NCI-H748 (cell line): ENCODE results near the gene COX6B2.

Source experiments
- DNase-seq: peaks from one replicate; lab custom pipeline; 2025; ENCODE audit not compliant: unreplicated experiment; lab: John Stamatoyannopoulos, UW

Gene COX6B2

DNA sequence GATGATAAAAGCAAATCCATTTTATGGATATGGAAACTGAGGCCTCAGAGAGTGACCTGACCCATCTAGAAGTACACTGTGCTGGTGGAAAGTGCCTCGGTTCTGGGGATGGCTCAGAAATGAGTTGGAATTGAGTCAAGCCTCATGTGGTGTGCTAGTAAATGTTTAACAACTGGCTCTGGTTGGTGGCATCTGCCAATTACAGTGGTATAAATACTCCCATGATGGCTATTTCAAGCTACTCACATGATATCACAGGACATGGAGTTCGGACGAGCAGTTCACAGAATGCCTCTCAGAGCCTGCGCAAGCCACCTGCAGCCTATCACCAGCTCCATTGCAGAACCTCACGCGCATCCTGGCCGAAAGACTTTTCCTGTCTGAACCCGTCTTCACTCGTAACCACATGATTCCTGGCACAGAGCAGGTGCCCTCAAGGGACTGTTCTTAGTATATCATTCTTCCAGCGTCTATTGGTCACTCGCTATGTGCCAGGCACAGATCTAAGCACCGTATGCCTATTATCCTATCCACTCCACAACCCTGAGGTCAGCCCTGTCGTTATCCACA lies 38.5 kb downstream of the COX6B2 start:
- DNase-seq, result no peak

DNA sequence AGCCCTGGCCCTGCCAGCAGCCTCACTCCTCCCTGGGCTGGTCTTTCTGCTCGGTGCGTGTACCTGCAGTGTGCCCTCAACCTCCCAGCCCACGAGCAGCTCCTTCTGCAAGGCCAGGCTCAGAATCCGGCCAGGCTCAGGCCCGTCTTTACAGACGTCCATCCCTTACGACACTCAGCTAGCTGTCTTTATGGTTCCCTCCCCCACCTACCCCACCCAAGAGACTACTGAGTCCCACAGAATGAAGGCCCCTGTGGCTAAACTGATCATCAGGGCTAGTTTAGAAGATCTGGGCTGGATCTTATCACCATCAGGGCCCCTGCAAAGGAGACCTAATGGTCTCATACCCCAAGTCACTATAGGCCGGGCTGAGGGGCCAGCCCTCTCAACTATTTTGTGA lies 40.1 kb downstream of the COX6B2 start:
- DNase-seq, result no peak

DNA sequence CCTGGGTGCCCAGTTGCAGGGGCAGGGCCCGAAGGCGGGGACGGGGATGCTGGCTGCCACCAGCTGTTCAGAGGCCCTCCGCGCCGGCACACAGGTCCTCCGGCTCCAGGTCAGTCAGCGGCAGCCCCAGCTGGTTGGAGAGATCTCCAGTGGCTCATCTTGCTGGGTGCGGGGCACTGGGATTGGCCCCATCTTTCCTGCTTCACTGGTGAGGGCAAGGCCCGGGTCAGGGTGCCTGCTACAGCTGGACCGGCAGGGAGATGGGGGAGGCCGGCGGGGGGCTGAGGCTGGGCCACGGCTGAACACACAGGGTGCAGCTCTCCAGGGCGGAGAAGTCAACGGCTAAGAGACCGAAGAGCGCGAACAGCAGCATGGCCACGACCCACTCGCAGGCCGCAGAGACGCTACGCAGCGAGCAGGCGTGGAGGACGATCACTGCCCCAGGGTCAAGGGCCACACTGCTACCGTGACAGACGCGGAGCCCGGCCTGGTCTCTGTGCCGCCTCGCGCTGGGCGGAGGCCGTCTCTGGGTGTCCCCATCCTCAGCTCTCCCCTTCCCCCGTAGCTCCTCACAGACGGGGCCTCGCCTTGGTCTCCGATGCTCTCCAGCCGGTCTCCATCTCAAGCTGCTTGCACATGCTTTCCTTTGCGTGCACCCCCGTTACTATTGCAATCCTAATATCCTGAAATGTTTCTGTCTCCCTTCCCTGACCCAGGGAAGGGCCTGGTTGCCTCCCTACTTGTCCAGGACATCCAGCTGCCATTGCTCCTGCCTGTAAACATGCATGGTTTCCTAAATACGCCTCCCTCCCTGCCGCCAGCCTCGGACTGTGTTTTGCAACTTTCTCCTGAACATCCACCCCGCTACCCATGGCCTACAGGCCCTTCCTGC lies 41.7 kb downstream of the COX6B2 start:
- no peak for DNase-seq

DNA sequence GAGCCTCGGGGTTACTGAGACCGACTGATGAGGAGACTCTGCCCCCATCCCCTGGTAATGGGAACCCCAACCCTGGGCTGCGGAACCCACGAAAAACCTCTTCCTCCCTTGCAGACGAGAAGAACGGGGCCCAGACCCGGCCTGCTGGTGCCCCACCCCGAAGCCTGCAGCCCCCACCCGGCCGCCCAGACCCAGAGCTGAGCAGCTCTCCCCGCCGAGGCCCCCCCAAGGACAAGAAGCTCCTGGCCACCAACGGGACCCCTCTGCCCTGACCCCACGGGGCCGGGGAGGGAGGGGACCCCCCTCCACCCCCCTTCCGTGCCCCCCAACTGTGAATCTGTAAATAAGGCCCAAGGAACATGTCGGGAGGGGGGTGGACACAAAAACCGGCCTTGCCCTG lies 42.7 kb downstream of the COX6B2 start:
- DNase-seq, result no peak

DNA sequence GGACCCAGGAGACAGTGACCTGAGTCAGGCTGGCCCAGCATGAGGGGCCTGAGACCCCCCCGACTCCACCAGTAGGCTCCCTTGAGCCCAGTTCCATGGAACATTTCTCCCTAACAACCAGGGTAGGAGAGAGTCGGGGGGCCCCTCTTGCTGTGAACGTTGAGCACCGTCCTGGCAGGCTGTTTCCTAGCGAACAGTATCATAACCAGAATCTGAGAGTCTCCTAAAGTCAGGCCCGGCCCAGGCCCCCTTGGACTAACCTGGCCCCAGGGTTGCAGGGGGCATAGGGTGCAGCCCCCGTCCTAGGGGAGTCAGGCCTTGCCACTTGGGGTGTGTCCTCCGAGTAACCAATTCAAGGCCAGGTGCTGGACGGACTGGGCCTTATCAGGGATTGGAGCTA lies 43.1 kb downstream of the COX6B2 start:
- DNase-seq, result no peak

DNA sequence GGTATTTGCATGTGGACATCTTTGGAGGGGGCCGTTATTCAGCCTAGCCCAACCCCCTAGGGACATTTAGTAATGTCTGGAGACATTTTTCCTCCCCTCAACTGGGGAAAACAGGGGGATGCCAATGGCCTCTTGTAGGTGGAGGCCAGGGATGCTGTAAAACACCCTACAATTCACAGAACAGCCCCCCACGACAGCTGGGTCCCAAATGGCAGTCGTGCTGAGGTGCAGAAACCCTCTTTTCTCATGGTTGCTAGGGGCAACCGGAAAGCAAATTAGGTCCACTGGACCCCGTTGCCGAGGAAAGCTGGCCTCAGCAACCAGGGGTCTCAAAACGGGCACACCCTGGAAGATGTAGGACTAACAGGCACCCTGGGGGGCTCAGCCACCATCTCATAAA lies 44.0 kb downstream of the COX6B2 start:
- no peak for DNase-seq

DNA sequence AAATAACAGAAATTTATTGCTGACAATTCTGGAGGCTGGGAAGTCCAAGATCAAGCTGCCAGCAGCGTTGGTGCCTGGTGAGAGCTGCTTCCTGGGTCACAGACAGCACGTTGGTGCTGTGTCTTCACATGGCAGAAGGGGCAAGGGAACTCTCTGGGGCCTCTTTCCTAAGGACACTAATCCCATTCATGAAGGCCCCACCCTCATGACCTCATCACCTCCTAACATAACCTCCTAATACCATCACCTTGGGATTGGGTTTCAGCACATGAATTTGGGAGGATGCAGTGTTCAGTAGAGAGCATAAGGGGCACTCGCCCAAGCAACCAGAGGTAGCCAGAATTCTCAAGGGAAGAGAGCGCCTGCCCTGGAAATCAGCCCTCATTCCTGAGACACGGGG lies 45.1 kb downstream of the COX6B2 start:
- DNase-seq, result no peak

DNA sequence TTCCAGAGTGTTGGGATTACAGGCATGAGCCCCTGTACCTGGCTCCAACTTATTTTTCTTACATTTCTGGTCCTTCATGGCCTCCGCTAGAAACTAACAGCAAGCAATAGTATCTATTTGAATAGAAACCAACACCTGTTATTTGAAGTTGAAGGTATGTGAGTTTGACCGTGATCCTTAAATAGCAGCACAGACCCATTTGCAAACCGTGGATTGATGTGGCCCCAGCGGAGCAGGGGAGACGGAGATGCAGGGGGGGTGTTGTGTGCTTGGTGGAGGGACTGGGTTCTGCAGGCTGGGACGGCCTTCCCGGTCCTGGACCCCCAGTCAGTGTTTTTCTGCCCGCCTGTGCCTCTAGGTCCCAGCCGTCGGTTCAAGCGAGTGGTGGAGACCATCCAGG lies 46.2 kb downstream of the COX6B2 start:
- no peak for DNase-seq

DNA sequence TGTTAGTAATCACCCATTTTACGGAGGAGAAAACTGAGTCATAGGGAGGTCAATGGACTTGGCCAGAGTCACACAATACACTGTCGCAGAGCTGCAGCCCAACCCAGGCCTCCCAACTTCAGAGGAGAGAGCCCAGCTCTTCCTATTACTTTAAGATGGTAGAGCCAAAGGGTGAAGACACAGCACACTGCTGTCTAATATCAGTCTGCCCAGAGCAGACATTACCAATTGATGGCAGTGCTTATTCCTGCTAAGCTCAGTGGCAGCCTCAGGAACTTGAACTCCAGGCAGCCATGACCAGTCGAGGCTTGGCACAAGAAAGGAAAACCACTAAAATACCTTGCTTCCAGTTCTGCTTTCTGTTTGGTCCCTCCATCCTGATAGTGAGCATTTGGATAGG lies 47.8 kb downstream of the COX6B2 start:
- DNase-seq, result no peak

DNA sequence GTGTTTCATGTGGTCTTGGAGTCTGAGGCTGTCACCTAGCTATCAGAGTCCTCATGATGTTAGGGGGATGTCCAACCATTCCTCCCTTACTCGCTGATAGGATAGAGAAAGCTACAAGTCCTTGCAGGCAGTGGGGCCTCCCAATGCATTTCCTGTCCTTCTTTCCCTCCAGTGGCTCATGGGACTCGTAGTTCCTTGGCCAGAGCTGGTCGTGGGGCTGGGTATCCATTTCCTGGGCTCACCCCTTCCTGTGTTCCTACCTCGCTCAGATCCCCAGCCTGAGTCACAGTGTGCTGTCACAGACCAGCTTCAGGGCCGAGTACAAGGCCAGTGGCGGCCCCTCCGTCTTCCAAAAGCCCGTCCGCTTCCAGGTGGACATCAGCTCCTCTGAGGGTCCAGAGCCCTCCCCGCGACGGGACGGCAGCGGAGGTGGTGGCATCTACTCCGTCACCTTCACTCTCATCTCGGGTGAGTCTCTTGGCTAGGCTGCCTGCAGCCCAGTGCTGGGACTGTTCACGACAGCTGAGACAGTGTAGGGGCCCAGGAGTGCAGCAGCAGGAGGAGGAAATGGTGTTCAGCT lies 48.4 kb downstream of the COX6B2 start:
- no peak for DNase-seq

DNA sequence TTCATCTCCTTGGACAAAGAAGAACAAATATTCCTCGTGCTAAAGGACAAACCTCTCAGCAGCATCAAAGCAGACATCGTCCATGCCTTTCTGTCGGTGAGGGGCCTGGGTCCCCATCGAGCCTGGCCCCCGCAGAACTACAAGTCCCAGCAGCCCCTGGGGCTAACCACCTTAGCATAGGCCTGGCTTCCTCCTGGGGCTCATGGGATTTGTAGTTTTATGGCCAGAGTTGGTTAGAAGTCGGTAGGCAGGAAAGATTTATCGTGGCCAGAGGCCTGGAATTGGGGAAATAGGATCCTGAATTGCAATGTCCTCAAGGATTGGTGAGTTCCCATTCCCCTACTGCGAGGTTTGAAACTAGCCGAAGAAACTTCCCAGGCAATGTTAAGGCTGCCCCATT lies 49.0 kb downstream of the COX6B2 start:
- peak; percentile 31 for DNase-seq

DNA sequence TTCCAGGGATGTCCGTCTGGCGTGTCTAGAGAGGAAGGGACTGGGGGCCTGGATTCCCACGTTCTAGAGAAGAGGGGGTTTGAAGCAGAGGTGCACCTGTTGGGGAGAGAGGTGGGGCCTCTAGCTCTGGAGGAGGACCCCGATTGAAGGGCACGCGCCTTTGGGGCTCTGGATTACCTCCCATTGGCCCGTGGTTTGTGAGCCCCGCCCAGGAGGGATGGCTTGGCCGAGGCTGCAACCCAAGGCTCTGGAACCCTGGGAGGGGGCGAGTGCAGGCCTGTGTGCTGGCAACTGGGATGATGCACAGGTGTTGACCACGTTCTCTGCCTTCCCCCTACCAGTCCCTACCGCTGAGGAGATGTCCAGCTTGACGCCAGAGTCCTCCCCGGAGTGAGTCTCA lies 49.5 kb downstream of the COX6B2 start:
- no peak for DNase-seq

DNA sequence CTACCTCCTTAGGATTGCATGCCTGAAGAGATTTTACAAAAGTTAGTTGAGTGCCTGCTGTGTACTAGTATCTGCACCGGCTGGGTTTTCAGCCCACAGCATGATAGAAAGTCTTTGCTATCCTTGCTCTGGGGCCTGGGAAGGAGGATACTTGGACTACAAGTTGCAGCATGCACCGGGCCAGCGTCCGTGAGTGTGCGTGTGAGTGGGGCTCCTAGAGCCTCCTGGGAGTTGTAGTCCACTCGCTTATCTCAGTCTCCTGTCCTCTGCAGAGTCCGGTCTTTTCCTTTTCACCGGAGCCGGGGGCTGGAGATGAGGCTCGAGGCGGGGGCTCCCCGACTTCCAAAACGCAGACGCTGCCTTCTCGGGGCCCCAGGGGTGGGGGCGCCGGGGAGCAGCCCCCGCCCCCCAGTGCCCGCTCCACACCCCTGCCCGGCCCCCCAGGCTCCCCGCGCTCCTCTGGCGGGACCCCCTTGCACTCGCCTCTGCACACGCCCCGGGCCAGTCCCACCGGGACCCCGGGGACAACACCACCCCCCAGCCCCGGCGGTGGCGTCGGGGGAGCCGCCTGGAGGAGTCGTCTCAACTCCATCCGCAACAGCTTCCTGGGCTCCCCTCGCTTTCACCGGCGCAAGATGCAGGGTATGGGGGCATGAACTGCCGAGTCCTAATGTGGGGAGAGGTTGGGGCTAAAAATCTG lies 50.1 kb downstream of the COX6B2 start:
- DNase-seq, result peak; percentile 53

DNA sequence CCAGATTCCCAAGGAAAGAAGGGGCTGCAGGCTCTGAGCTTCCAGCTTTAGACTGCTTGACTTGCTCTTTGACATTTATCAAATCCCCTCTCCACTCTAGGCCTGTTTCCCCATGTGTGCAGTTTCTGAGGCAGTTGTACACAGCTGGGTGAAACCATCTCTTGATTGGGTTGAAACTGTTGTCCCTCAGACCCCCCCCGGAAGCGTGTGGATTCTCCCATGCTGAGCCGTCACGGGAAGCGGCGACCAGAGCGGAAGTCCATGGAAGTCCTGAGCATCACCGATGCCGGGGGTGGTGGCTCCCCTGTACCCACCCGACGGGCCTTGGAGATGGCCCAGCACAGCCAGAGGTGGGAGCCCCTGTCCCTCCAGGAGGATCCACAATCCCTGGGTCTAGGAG lies 51.0 kb downstream of the COX6B2 start:
- DNase-seq, result no peak

DNA sequence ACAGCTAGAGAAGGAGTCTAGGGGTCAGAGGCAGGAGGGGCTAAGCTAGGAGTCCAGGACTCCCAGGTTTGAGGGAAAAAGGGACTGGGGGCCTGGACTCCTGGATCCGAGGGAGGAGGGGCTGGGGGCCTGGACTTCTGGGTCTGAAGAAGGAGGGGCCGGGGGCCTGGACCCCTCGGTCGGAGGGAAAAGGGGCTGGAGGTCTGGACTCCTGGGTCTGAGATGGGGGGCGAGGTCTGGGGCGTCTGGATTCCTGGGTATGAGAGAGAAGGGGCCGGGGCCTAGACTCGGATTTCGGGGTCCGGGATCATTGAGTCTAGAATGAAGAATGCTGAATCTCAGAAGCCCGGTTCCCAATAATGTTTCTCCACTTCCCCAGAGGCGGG lies 52.2 kb downstream of the COX6B2 start:
- no peak for DNase-seq

DNA sequence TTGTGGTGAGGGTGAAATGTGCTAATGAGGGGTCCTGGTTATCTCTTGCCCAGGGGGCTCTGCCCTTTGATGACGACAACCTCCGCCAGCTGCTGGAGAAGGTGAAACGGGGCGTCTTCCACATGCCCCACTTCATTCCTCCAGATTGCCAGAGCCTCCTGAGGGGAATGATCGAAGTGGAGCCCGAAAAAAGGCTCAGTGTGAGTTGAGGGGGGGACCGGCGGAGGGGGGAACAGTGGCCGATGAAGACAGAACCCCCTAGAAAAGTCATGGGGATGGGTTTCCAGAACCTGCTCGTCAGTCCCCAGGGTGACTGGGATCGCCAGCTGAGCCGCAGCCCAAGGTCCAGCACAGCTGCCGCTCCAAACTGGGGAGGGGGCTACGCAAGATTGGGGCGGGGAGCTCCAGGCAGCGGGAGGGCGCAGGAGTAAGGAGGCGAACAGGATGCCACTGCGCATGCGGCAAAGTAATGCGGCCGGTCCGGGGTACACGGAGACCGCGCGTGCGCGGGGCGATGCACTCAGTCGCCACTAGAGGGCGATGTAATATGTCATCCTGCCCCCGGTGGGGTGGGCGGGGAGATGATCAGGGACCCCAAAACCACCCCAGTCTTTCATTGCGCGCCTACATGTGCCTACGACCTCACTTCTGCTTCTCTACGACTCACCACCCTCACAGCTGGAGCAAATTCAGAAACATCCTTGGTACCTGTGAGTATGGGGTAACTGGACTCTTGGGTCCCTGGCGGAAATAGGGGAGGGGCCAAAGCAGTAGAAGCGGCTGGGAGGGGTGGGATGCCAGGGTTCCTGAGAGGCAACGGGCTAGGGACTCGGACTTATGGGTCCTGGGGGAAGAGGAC lies 52.8 kb downstream of the COX6B2 start:
- DNase-seq, result peak; percentile 81

DNA sequence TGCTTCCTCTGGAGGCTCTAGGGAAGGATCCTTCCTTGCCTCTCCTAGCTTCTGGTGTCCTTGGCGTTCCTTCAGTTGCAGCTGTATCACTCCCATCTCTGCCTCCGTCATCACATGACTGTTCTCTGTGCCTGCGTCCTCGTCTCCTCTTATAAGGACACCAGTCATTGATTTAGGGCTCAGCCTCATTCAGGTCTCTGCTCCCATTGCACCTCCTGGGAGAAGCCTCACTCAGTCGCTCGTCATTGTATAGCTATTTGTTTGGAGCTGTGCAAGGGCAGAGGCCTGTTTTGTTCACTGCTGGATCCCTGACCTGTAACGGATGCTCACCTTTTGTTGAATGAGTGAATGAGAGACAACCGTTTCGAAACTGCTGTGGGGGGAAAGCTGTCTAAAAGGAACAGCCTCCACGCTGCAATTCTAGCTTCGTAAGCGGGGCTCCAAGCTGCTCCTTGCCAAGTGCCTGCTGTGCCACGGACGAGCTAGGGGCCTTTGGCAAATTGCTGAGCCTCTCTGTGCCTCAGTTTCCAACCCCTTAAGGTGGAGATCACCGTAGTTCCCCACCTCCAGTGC lies 53.5 kb downstream of the COX6B2 start:
- DNase-seq, result no peak

DNA sequence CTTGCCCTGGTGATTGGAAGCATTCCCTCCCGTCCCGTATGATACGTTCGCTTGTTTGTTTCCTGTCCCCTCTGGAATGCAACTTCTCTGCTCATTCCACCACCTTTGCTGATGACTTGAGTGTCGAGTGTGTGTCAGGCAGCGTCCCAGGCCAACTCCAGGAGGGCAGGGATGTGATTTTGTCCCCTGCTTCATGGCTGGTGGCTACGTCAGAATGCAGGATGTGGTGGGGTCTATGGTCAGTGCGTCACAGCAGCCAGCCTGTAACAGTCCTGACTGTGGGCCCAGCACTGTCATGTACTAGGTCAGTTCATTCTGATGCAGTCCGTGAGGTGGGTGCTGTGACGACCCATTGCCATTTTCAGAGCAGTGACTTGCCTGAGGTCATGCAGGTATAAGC lies 54.5 kb downstream of the COX6B2 start:
- no peak for DNase-seq
